Hematopoietic multipotent progenitor cell treated with erythropoietin and hydrocortisone succinate and interleukin-3 and kit ligand, for 15 days (in vitro differentiated cells): ENCODE measurements around the gene FGFR4.

Experiments
- DNase-seq: peaks from one replicate; pipeline ENCODE4 v3.0.0-alpha.2; 2015; ENCODE audit warnings: low spot score

The FGFR4 gene

GRCh38 chr5:177085985-177086653, 596 bp upstream of the FGFR4 start:
- DNase-seq, result no peak

- DNase-seq, result no peak
These were observed 787 bp downstream of the FGFR4 start for GRCh38 chr5:177087398-177088005.

- DNase-seq, result no peak
These were observed 2.4 kb downstream of the FGFR4 start for GRCh38 chr5:177089127-177089526.

GRCh38 chr5:177089825-177090641, 3.3 kb downstream of the FGFR4 start:
- no peak for DNase-seq

- no peak for DNase-seq
These were observed 4.1 kb downstream of the FGFR4 start for GRCh38 chr5:177090813-177091212.

- DNase-seq, result no peak
These were observed 4.5 kb downstream of the FGFR4 start for GRCh38 chr5:177091232-177091631.

GRCh38 chr5:177092178-177093081, 5.7 kb downstream of the FGFR4 start:
- no peak for DNase-seq

- DNase-seq, result no peak
These were observed 6.5 kb downstream of the FGFR4 start for GRCh38 chr5:177093082-177093712.

- no peak for DNase-seq
These were observed 7.1 kb downstream of the FGFR4 start for GRCh38 chr5:177093803-177094202.

- no peak for DNase-seq
These were observed 7.7 kb downstream of the FGFR4 start for GRCh38 chr5:177094224-177095087.

- no peak for DNase-seq
These were observed 8.5 kb downstream of the FGFR4 start for GRCh38 chr5:177095088-177095669.

- no peak for DNase-seq
These were observed 9.7 kb downstream of the FGFR4 start for GRCh38 chr5:177096162-177097015.

- DNase-seq, result no peak
These were observed 10.6 kb downstream of the FGFR4 start for GRCh38 chr5:177097016-177097985.

- no peak for DNase-seq
These were observed 11.4 kb downstream of the FGFR4 start for GRCh38 chr5:177098120-177098469.

GRCh38 chr5:177098470-177099141, 11.9 kb downstream of the FGFR4 start:
- DNase-seq, result no peak

GRCh38 chr5:177099422-177100093, 12.8 kb downstream of the FGFR4 start:
- no peak for DNase-seq

GRCh38 chr5:177100714-177101121, 14.0 kb downstream of the FGFR4 start:
- DNase-seq, result no peak
